Progenitor cell of endocrine pancreas (in vitro differentiated cells): Measurements from ENCODE around the gene PGAP3. TPM values are rescaled to one million over a fixed set of nuclear protein-coding genes. Genes with fewer than 3 reads are reported as not detected.

Experiments used
- DNase-seq: peaks from one replicate; pipeline ENCODE4 v3.0.0; 2021; ENCODE audit warnings: low spot score; ENCODE audit not compliant: unreplicated experiment
- H3K27ac Mint-ChIP-seq: 2 replicates; pipeline ENCODE4 v1.8.0; 2021; ENCODE audit warnings: mild to moderate bottlenecking, moderate library complexity, mixed read lengths
- H3K27me3 Mint-ChIP-seq: 2 replicates; pipeline ENCODE4 v1.8.0; 2021; ENCODE audit warnings: mixed read lengths
- H3K36me3 Mint-ChIP-seq: 2 replicates; pipeline ENCODE4 v1.8.0; 2022; ENCODE audit warnings: mixed read lengths; ENCODE audit not compliant: insufficient read depth
- H3K4me1 Mint-ChIP-seq: 2 replicates; pipeline ENCODE4 v1.8.0; 2021; ENCODE audit warnings: low read depth, mixed read lengths
- H3K4me3 Mint-ChIP-seq: 2 replicates; pipeline ENCODE4 v1.8.0; 2021; ENCODE audit warnings: low read depth, mild to moderate bottlenecking, moderate library complexity, mixed read lengths
- H3K9me3 Mint-ChIP-seq: 2 replicates; pipeline ENCODE4 v1.8.0; 2021; ENCODE audit warnings: low read depth, mixed read lengths
- CTCF ChIP-seq: fragments of 200-600 bp; sonication (generic); IDR thresholded peaks from one replicate; pipeline ENCODE4 v1.5.0; 2021; ENCODE audit warnings: antibody characterized with exemption, mild to moderate bottlenecking; ENCODE audit not compliant: unreplicated experiment
- total RNA-seq: library from RNA; stranded (reverse); gene quantifications from 2 replicates; pipeline ENCODE4 v1.2.1, GENCODE V29; 2021

PGAP3 gene
- total RNA-seq, 1 donor from 2014 or later, result 40.1 TPM

GRCh38 chr17:39663688-39664580 is 23.9 kb downstream of the PGAP3 start:
- TF ChIP-seq CTCF, result no peak
- DNase-seq, result no peak
- H3K27ac Mint-ChIP-seq, result no peak overlapping the region
- H3K4me1 Mint-ChIP-seq, result peaks cover 9% of the 10 kb centered on the region
- peaks cover 1% of the 10 kb centered on the region for H3K36me3 Mint-ChIP-seq
- H3K9me3 Mint-ChIP-seq, result no peaks in the 10 kb centered on the region
- no peak overlapping the region for H3K4me3 Mint-ChIP-seq
- H3K27me3 Mint-ChIP-seq, result peaks cover 30% of the 10 kb centered on the region

DNA sequence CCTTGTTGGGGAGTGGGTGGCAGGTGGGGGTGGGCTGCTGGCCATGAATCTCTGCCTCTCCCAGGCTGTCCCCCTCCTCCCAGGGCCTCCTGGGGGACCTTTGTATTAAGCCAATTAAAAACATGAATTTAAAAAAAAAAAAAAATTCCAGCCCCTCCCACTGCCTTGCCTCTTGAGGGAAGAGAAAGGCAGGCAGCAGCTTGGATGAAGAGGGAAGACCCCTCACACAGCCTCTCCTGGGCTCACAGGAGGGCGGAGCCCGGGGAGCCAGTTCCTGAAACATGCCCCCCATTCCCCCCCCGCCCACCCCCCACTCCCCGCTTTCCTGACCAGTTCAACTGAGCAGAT is 24.5 kb downstream of the PGAP3 start:
- H3K9me3 Mint-ChIP-seq, result no peaks in the 10 kb centered on the region
- no peak for DNase-seq

DNA sequence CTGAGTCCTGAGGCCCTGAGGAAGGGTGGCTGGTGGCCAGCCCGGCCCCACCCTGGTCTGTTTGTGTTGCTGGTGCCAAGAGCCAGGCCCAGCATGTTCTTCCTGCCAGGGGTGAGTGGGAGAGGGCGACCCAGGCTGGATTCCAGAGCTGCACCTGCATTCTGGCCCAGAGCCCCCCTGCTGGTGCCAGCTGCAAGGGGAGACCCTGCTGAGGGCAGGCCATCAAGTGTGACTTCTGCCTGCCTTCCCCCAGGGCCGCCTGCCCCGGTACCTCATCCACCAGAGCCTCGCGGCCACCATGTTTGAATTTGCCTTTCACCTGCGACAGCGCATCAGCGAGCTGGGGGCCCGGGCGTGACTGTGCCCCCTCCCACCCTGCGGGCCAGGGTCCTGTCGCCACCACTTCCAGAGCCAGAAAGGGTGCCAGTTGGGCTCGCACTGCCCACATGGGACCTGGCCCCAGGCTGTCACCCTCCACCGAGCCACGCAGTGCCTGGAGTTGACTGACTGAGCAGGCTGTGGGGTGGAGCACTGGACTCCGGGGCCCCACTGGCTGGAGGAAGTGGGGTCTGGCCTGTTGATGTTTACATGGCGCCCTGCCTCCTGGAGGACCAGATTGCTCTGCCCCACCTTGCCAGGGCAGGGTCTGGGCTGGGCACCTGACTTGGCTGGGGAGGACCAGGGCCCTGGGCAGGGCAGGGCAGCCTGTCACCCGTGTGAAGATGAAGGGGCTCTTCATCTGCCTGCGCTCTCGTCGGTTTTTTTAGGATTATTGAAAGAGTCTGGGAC is 25.1 kb downstream of the PGAP3 start:
- peaks cover 1% of the 10 kb centered on the region for H3K36me3 Mint-ChIP-seq
- DNase-seq, result no peak
- H3K27me3 Mint-ChIP-seq, result peaks cover 25% of the 10 kb centered on the region
- H3K4me1 Mint-ChIP-seq, result peaks cover 6% of the 10 kb centered on the region
- no peak overlapping the region for H3K4me3 Mint-ChIP-seq
- TF ChIP-seq CTCF, result no peak
- H3K27ac Mint-ChIP-seq, result no peak overlapping the region
- no peaks in the 10 kb centered on the region for H3K9me3 Mint-ChIP-seq

More for the DNA sequence above, 24.5 kb downstream of the PGAP3 start:
- no peak for TF ChIP-seq CTCF
- Mint-ChIP-seq H3K4me1 (peaks cover 6% of the 10 kb centered on the region), H3K4me3 (no peak overlapping the region), H3K27me3 (peaks cover 25% of the 10 kb centered on the region), H3K27ac (no peak overlapping the region), H3K36me3 (peaks cover 1% of the 10 kb centered on the region)

GRCh38 chr17:39661744-39662541 is 25.9 kb downstream of the PGAP3 start:
- H3K27me3 Mint-ChIP-seq, result peaks cover 23% of the 10 kb centered on the region
- TF ChIP-seq CTCF, result no peak
- H3K27ac Mint-ChIP-seq, result no peak overlapping the region

More at GRCh38 chr17:39661744-39662541, 25.9 kb downstream of the PGAP3 start:
- Mint-ChIP-seq H3K36me3 (peaks cover 1% of the 10 kb centered on the region), H3K4me3 (no peak overlapping the region), H3K4me1 (peaks cover 5% of the 10 kb centered on the region), H3K9me3 (no peaks in the 10 kb centered on the region)
- DNase-seq, result no peak
